SK-N-DZ (cell line): Measurements from ENCODE around the gene ZSCAN21. TPM values are rescaled to one million over a fixed set of nuclear protein-coding genes. Genes with fewer than 3 reads are reported as not detected.
A peak's percentile ranks its signal among the peaks of the same experiment; 100 is the strongest.
"Not testable (repeated sequence)": the region's sequence is repeated elsewhere in the genome, so short reads cannot be mapped to it uniquely, and the experiment has no call there.

Source experiments
- DNase-seq: peaks from one replicate; pipeline ENCODE4 v3.0.0-alpha.2; 2015; ENCODE audit warnings: low spot score
- polyA plus RNA-seq, 2 experiments: library from polyadenylated mRNA; depleted of rRNA; stranded (reverse); fragments of >200 nt; gene quantifications; 2 replicates each; pipeline ENCODE4 v1.2.3, GENCODE V29; 2014

Gene ZSCAN21
- 15.8 and 20.9 TPM in 2 replicates for polyA plus RNA-seq (2014; cell fraction: cytosol; rRNA removed)
- polyA plus RNA-seq (2014; cell fraction: nucleus; rRNA removed), result 14.8 and 15.4 TPM in 2 replicates

DNA sequence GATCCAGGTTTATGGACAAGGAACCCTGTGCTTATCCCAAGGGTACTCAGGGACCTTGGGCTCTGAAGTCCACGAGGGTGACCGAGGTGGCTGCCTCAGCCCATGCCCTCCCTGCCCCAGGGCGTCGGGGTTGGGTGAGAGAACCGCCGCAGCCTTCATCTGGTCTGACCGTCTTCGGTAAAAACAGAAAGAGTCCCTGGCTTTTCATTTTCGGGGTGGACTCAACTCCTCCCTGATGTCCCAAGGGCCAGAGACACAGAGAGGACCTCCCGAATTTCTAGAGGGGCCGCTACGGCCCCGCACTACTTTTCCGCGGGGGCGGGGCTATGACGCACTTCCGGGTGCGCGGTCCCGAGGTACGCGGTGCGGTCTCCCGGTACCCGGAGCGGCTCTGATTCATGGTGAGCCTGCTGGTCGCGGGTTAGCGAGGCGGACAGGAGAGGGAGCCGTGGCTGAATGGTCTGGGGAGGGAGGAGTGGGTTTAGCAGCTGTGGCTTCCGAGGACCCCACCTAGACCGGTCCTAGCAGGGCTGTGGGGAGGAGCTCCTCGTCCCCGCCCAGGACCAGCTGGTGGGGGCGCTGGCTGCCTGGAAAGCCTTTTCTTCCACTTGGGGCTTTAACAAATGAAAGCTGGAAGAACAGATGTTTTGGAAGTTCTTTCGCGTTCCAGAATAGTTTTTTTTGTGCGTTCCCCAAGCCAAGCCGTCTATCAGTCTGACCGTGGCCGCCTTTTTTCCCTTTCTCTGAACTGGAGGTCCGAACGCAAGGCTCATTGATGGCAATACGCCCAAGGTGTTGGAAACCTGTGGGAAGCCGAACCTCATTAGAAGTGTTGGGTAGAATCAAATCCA lies at the start of gene ZSCAN21:
Gene ZSCAN21, plus strand, starts transcription at position 334 of the 851 bp plus-strand sequence. CDS start 7,233 bp downstream, outside the sequence.
- DNase-seq, result peak; percentile 84

- no peak for DNase-seq
Measured at GRCh38 chr7:100000239-100000638, 49.3 kb upstream of the ZSCAN21 start.

GRCh38 chr7:100003711-100004661 lies 45.6 kb upstream of the ZSCAN21 start:
- DNase-seq, result peak; percentile 28

GRCh38 chr7:100007887-100008286 lies 41.7 kb upstream of the ZSCAN21 start:
- DNase-seq, result no peak

- peak; percentile 38 for DNase-seq
Measured at GRCh38 chr7:100008525-100008924, 41.0 kb upstream of the ZSCAN21 start.

- not testable (repeated sequence) for DNase-seq
Measured at GRCh38 chr7:100009952-100010351, 39.6 kb upstream of the ZSCAN21 start.

DNA sequence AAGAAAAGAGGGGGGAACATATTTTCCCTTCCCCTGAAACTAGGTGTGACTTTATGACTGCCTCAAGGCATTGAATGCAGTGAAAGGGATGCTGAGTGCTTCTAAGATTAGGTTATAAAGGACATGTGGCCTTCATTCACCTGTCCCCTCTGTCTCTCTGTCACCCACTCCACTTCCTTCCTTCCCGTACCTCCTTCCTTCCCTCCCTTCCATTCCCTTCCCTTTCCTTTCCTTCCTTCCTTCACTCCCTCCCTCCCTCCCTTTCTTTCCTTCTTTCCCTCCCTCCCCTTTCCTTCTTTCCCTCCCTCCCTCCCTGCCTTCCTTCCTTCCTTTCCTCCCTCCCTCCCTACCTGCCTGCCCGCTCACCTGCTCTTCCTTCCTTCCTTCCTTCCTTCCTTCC lies 38.7 kb upstream of the ZSCAN21 start:
- DNase-seq, result no peak

DNA sequence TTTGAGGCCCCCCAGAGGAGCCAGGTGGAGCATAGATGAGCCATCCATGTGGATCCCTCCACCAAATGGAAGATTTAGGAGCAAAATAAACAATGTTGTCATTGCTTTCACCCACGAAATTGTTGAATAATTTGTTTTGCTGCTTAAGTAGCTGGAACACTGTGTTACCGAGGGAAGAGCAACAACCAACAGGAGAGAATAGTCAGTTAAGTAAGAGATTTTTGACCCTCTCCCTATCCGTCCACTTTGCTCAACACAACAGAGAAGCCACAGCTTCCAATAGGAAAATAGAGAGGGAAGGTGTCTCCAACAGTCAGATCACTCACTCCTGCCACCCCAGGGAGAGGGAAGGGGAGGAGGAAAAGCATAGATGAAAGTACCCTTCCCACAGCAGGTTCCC lies 38.1 kb upstream of the ZSCAN21 start:
- DNase-seq, result no peak

DNA sequence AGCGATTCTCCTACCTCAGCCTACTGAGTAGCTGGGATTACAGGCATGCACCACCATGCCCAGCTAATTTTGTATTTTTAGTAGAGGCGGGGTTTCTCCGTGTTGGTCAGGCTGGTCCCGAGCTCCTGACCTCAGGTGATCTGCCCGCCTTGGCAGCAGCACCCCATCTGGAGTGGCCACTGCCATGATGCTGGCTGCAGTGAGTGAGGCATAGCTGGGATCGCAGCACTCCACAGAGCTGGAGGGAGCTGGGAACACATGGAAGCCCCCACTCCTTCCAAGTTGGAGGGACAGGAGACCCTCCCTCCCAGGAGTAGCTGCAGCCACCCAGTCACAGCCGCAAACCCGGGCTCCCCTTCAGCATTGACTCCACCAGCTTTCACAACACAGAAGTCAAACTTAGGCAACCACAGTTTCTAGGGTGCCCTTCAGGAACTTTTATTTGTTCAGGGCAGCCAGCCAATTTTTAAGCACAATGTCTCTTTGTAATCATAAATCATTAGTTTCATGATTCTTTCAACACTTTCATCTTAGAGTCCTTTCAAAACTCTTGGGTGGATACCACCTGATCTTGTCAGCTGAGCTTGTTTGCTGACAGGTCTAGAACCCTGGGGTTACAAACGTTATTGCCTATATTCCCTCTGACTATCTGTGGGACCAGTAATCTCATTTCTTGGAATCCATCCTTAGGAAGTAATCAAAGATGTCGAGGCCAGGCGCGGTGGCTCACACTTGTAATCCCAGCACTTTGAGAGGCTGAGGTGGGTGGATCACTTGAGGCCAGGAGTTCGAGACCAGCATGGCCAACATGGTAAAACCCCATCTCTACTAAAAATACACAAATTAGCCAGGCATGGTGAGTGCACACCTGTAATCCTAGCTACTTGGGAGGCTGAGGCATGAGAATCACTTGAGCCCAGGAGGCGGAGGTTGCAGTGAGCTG lies 36.9 kb upstream of the ZSCAN21 start:
- DNase-seq, result not testable (repeated sequence)

DNA sequence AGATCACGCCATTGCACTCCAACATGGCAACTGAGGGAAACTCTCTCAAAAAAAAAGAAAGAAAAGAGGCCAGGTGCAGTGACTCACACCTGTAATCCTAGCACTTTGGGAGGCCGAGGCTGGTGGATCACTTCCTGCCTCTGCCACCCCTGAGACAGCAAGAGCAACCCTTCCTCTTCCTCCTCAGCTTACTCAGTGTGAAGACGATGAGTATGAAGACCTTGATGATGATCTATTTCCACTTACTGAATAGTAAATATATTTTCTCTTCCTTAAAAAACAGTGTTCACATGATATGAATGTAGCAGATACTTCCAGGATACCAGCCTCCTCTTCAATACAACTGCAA lies 36.3 kb upstream of the ZSCAN21 start:
- no peak for DNase-seq

- DNase-seq, result peak; percentile 95
Measured at GRCh38 chr7:100015232-100016214, 34.1 kb upstream of the ZSCAN21 start, which contains the start of gene ZKSCAN1. Gene ZKSCAN1, plus strand, starts transcription at chr7:100015596. Its CDS starts 7,911 bp downstream, at chr7:100023507.

DNA sequence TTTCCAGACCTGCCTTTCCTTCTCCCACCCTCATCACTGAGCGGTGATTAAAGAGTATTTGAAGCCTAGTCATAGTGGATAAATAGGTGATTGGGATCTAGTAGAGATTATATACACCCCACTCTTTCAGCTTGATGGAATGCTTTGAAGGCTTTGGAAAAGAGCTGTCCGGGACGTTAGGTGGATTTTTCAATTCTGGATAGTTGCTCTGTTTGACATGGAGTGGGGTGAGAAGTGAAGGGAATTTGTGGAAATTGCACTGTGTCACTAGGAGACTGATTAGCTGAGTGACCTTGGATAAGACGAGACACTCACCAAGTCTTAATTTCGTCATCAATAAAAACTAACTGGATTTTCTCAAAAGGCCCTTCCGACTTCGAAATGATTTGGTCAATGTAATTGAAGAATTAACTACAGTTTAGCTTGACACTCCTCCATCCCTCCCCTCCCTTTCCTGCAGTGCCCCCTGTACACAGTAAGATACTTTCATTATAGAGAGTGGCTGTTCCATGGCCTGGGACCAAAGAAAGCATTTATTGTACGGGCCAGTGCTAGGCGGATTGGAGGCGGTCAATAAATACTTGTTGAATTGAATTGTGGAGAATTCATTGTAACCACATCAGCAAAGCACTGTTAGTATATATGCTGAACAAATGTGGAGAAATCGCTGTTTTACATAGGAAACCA lies 33.2 kb upstream of the ZSCAN21 start:
- no peak for DNase-seq

- DNase-seq, result no peak
Measured at GRCh38 chr7:100017300-100017699, 32.3 kb upstream of the ZSCAN21 start.

DNA sequence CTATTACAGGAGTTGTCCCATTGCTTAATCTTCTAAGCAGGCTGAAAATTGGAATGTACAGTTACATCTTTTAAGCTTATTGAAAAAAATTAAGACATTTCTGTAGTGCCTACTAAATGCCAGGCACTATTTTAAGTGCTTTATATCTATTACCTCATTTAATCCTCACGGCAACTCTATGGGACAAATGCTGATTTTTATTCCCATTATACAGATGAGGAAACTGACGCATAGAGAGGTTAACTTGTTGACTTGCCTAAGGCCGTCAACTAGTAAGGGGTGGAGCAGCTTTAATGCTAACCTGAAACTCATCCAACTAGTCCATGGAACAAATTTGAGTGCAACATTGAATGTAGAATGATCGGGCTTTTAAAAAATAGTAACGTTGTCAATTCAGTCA lies 31.7 kb upstream of the ZSCAN21 start:
- no peak for DNase-seq

DNA sequence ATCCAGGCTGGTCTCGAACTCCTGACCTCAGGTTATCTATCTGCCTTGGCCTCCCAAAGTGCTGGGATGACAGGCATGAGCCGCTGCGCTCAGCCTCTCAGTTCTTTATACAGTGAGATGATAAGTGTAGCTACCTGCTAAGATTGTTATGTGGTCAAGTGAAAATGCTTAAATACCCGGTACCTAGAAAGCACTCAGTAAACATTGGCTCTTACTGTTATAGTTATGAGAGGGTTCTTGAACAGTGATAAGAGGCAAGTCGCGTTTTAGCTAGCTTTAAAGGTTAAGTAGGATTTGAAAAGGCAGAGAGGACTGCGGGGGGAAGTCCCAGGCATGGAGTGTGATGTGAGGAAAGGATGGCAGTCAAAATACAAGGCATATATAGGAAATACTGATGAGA lies 29.7 kb upstream of the ZSCAN21 start:
- DNase-seq, result no peak

GRCh38 chr7:100021297-100021696 lies 28.3 kb upstream of the ZSCAN21 start:
- no peak for DNase-seq

DNA sequence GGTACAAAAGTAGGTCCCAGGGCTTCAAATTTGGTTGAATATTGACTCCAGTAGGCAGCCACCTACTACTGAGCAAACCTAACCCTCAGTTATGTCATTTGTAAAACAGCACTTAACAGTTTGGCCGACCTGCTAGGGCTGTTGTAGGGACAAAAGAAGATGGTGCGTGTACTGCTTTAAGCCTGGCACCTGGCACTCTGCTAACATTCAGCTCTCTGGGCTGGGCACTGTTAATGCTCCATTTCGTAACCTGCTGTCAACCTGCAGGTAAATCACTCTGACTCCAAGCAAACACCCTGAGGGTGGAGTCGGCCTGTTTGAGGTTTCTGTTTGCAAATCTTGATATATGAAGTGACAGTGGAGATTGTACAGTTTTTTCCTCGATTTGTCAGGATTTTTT lies 27.0 kb upstream of the ZSCAN21 start:
- DNase-seq, result no peak

GRCh38 chr7:100023526-100023925 lies 26.0 kb upstream of the ZSCAN21 start:
- no peak for DNase-seq

DNA sequence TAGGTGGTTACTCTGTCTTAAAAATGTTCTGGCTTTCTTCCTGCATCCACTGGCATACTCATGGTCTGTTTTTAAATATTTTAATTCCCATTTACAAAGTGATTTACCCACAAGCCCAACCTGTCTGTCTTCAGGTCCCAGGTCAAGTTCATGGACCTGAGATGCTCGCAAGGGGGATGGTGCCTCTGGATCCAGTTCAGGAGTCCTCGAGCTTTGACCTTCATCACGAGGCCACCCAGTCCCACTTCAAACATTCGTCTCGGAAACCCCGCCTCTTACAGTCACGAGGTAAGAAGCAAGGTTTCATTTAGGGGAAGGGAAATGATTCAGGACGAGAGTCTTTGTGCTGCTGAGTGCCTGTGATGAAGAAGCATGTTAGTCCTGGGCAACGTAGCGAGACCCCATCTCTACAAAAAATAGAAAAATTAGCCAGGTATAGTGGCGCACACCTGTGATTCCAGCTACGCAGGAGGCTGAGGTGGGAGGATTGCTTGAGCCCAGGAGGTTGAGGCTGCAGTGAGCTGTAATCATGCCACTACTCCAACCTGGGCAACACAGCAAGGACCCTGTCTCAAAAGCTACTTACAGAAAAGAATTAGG lies 25.5 kb upstream of the ZSCAN21 start:
- no peak for DNase-seq
